Cerebellar nuclear complex (tissue), 1 donor: ENCODE measurements around the gene FADS1.

Experiments
- DNase-seq, 2 experiments: peaks; one replicate each; lab custom pipeline; 2025; lab: John Stamatoyannopoulos, UW

FADS1 gene

DNA sequence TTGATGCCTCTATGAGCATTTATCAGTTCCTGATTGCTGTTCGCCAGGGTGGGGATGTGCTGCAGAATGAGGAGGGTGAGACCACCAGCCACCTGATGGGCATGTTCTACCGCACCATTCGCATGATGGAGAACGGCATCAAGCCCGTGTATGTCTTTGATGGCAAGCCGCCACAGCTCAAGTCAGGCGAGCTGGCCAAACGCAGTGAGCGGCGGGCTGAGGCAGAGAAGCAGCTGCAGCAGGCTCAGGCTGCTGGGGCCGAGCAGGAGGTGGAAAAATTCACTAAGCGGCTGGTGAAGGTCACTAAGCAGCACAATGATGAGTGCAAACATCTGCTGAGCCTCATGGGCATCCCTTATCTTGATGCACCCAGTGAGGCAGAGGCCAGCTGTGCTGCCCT lies 21.3 kb downstream of the FADS1 start:
- no peak for DNase-seq

DNA sequence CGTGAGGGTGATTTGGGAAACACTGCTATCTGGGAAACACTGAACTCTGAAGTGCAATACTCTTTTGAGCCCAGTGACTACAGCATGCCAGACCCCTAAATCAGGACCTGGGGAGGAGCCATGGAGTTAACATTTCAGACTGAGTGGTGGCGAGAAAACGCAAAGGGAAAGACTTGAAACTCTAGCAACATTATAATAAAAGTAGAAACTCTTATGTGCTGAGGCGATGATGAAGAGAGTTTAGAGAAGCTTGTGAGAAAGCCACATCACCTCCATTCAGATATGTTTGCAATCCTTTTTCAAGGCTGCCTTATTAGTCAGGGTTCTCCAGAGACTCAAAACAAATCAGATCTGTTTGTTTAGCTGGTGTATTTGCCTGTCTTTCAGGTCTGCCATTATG lies 22.2 kb downstream of the FADS1 start:
- no peak for DNase-seq

DNA sequence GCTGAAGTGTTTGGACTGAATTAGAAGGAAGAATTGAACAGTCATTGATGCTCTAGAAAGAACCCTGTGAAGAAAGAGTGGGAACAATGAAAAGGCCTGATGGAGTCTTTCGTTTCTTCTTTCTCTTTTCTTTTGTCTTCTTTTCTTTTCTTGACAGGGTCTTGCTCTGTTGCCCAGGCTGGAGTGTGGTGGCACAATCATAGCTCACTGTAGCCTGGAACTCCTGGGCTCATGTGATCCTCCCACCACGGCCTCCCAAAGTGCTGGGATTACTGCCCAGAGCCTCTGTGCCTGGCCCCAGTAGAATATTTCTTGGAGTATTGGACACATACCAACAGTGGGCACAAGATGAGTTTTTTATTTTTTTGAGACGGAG lies 23.0 kb downstream of the FADS1 start:
- DNase-seq, result no peak

DNA sequence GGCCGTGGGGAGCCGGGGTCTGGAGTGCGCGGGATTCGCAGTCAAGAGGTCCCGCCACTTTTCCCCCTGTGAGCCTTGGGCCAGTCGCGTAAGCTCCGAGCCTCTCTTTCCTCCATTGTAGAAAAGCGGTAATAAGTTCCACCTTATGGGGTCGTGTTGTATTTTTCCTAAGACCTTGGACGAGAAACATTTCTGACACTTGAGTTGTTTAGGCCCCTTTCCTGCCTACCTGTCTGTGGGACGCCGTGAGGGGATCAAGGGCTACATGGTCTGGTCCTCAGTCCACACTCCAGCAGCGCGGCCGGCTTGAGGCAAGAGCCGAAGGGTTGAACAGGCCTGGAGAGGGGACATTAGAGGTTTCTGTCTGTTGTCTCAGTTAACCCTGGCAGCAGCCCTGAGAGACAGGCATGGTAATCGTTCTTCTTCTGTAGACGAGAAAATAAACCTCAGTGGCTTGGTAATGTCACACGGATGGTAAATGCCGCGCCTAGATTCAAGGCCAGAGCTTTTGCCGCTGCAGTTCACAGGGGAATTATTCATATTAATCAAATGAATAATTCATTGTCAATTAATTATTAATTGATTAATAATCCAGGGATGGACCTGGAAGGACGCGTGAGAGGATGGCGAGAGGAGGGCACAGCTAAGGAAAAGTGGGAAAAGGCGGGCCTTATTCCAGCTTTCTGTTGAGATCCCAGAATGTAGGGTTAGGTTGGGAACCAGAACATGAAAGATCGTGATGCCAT lies 23.5 kb downstream of the FADS1 start:
- DNase-seq, result no peak

DNA sequence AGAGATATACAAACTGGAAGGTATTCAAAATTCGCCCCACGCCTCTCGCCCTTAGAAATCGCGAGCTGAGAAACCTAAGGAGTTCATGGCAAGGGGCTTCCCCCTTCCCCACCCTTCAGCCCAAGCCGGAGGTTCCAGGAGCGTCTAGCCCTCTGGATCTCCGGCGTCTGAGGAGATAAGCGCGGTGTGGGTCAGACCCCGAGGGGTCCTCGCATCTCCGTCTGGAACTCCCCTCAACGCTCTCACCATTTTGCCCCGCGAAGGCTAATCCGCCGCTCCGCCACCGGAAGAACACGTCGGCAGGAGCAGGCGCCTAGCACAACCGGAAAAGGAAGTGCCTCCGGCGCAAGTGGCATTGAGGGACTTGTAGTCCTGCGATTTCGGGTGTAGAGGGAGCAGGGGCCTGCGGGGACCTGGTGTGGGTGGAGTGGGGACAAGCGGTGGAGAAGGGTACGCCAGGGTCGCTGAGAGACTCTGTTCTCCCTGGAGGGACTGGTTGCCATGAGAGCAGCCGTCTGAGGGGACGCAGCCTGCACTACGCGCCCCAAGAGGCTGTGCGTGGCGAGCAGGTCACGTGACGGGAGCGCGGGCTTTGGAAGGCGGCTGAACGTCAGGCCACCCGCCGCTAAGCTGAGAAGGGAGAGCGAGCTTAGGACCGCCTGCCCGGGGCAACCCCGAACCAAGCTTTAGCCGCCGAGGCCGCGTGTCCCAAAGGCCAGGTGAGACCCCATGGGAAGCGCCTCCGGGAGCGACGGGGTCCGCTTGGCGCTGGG lies 24.3 kb downstream of the FADS1 start, which contains the start of the genes FEN1 and TMEM258:
Gene FEN1 (plus strand): TSS at position 602 of the 773 bp plus-strand sequence. CDS start 2,451 bp downstream, outside the sequence.
Gene TMEM258 (minus strand): TSS at position 290 of the 773 bp plus-strand sequence. CDS start 41 bp downstream, at position 249.
- peak; percentile 28 to 88 for DNase-seq

DNA sequence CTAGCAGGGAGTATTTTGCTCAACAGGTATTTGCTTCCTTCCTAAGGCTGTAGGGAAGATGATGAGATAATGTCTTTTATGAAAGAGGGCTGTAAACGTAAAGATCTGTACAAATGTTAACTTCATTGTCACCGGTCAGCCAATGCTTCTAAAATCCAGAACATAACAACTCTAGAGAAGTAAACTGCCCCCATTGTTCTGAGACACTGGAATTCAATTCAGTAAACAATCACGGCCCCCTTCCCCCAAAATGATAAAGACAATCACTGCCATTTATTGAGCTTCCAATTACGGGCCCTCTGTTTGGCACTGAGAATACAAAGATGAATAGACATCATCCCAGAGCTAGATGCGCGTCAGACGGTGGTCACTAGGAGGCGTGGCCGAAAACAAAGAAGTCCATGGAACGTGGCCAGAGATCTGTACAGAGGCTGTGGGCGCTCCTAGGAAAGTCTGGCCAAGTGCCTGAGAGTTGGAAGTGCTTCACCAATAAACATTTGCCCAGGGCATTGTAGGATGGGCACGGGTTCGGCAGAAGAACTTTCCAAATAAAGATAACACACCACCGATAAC lies 25.0 kb downstream of the FADS1 start:
- DNase-seq, result no peak

DNA sequence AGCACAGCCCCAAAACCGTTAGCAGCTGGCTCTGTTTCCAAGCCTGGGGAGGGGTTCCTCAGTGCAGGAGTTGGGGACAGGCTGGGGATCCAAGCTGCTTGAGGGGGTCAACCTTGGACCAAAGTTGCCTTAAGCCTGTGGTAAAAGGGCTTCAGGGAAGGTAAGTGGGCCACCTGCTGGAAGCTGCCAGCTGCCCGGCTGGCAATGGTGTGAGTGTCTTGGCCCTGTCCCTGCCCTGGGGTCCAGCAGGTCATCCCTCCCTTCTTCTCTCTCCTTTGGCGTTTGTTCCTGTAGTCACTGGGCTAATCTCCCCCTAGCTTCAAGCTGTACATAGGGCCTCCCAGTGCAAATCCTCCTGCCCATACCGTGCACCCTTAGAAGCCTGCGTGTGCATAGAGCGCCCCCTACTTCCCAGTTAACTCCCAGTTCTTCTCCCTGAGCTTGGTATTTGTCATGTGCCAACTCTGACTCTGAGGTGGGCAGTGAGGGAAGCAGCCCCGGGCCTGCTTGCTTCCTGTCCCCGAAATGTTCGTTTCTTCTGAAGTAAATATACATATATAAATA lies 28.8 kb downstream of the FADS1 start:
- no peak for DNase-seq

DNA sequence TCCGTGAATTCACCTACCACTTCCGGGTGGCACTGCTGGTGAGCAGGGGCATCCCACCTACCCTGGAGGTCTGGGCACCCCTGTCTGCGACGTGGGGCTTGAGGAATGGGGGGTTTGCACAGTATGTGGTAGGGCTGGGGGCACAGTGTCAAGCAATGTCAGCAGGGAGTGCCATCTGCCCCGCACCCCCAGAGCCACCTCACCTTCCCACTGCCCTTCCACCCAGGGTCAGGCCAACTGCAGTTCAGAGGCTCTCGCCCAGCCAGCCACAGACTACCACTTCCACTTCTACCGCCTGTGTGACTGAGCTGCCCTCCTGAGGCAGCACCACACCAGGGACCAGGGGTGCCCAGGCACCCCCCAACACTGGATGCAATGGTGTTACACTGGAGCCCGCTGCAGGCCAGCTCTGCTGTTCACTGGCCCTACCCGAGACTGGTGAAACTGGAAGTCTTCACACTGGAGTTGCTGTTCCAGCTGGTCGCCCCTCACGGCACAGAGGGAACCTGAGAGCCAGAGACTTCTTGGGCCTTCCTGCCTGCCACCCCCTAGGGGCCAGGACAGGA lies 30.9 kb downstream of the FADS1 start:
- no peak for DNase-seq

DNA sequence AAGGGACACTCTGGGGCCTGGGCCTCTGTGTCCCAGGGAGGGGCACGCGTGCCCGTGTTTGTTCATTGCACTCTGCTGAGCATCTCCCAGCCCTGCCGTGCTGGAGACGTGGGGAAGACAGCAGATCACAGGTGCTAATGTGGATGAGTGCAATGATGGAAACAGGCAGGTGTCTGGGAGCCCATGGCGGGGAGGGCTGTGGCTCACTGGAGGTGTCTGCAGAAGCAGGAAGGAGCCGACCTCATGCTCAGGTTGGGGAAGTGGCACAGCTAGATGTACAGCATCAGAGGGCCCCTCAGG lies 32.3 kb downstream of the FADS1 start:
- no peak for DNase-seq

DNA sequence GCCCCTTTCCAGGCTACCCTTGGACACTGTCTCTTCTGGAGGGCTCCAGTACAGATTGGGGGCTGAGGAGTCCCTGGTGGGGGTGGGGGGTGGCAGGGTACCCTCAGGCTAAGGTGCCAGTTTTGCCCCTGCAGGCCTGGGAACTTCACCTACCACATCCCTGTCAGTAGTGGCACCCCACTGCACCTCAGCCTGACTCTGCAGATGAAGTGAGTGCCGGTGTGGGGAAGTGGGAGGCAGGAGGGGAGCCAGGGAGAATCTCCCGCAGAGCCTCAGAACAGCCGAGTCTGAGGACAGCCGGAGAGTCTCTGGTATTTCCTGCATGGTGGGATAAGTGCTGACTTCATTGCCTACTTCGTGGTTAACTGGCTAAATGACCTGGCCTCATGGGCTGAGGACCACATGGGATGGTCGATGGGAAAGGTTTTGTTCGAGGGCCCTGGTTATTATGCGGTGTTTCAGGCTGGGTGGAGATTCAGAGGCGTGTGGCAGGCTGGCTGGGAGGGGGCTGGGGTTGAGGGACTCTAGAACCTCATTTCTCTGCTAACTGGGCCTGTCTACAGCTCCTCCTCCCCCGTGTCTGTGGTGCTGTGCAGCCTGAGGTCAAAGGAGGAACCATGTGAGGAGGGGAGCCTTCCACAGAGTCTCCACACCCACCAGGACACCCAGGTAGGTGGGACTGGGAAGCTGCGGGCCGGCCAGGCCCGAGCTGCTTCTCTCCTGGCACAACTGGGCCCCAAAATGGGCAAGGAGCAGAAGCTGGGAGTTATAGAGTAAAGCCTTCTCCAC lies 32.9 kb downstream of the FADS1 start:
- no peak for DNase-seq

DNA sequence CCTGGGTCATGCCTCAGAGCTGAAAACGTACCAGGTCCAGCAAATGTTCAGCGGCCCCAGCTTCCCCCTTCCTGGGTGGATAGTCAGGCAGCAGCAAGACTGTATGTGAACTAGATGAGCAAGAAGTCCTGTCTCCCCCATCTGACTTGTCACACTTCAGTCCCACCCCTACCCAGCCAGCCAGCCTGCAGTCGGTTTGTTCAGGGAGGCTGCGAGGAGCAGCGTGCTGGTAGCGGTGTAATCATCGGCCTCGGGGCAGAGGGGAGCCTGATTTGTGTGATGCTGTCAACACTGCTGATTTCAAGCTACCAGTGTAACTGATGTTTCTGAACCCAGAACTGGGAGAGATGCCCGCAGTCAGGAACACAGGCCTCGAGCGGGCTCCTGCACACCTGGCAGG lies 34.0 kb downstream of the FADS1 start:
- DNase-seq, result no peak

DNA sequence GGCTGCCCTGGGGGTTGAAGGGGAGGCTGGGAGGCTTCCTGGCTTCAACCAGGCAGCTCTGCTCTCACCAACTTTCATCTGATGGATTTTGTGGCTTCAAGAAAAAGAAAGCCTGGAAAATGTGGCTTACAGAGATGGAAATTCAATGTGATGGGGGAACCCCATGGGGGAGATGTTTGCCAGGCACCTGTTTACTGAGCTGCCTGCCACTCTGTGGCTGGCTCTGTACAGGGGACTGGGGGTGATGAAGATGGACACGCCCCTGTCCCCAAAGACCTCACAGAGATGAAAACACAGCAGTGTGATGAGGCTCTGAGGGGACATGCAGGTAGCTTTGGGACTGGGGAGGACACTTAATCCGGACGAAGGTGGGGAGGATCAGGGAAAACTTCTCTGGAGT lies 34.5 kb downstream of the FADS1 start:
- DNase-seq, result no peak

DNA sequence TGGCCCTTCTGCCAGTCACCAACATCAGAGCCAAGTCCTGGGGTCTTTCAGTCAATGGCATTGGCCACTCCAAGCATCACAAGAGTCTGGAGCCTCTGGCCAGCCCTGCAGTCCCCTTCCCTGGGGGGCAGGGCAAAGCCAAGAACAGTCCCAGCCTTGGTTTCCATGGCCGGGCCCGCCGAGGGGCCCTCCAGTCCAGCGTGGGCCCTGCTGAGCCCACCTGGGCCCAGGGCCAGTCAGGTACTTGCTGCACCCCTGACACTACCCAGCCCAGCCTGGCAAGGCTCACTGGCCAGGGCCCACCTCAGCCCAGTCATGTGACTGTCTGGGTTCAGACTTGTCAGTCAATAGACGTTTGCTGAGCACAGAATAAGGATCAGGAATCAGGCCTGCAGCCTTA lies 35.2 kb downstream of the FADS1 start:
- DNase-seq, result no peak

DNA sequence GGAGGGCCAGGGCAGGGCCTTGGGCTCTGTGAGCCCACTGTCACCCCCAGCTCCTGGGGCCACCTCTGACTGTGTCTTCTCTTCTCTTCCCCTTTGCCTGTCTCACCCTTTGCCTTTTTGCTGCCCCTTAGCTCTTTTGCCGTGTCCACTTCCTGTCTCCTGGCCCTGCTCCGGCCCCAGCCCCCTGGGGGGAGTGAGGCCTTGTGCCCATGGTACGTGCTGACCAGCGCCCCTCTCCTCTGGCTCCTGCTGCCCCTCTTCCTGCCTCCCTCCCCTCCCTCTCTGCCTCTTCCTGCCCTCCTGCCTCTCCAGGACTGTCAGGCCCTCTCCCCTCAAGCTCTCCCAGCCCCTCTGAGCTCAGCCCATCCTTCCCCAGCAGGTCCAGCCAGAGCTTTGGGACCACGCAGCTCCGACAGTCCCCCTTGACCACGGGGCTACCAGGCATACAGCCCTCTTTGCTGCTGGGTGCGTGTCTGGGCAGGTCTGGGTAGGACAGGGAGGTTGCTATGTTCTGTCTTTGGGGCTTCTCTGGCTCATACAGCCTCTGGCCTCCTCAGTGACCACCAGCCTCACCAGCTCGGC lies 36.1 kb downstream of the FADS1 start:
- DNase-seq, result no peak

DNA sequence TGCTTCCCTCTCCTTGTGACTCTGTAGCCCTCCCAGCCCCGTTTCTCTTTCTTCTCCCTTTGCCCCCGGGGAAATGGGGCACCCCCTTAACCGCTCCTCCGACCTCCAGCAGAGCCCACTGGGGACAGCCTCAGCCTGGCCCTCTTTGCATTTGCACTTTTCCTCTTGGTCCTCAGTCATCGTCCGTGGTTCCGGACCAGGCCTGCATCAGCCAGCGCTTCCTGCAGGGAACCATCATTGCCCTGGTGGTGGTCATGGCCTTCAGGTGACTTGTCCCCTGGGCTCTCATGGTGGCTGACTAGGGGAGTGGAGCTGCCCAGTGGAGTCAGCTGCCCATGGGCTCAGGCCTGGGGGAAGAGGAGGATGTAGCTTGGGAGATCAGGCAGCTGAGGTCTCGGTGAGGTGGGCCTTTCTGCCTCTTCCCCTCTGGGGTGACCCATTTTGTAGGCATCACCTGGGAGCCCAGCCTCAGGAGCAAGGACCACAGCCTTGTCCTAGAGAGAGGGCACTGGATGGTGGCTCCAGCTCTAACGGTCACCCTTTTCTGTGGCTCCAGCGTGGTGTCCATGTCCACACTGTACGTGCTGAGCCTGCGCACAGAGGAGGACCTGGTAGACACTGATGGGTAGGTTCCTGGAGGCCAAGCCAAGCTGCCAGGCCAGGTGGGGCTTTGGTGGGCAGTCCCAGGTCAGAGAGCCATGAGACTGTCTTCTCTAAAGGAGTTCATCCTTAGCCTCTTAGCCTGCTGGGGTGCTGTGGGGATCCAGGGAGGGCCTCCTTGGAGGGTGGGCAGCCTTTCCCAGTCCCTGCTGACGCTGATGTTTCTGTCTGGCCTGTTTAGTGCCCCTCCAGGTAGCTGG lies 36.9 kb downstream of the FADS1 start:
- DNase-seq, result no peak

DNA sequence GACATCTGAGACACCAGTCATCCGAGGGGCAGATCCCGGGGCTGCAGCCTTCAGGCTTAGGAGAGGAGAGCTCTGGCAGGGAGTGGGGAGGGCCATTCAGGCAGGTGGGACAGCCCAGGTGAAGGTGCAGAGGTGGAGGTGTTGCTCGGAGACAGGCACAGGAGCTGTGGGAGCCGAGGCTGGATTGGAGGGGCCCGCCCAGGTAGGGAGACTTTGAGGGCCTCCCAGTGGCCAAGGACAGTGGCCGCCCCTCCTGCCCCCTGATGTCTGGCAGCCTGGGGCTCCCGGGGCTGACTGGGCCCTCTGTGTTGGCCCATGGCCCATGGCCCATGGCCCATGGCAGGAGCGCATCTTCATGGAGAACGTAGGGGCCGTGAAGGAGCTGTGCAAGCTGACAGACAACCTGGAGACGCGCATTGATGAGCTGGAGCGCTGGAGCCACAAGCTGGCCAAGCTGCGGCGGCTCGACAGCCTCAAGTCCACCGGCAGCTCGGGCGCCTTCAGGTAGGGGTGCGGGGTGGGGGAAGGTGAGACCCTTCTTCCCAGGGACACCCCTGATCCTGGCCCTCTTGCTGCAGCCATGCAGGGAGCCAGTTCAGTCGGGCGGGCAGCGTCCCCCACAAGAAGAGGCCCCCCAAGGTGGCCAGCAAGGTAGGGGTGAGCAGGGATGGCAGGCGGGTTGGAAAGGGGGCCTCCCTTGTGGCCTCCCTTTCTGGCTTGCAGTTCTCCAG lies 37.7 kb downstream of the FADS1 start:
- no peak for DNase-seq

DNA sequence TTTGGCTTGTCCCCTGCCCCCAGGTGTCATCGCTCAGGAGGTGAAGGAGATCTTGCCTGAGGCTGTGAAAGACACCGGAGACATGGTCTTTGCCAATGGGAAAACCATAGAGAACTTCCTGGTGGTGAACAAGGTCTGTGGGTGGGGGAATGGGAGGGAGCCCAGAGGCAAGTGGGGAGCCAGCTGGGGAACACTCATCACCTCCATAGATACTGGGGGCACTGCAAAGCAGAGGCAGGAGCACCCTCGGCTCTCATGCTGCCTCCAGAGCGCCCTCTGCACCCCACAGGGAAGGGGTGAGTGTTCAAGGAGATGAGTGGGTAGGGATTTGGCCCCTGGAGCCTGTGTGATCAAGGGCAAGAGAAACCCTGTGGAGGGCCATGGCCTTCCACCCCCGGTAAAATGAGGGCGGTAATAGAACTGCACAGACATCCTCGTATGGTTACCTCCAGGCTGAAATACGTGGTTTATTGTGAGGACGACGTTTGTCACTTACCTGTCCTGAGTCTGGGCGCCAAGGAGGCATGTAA lies 38.4 kb downstream of the FADS1 start:
- no peak for DNase-seq

DNA sequence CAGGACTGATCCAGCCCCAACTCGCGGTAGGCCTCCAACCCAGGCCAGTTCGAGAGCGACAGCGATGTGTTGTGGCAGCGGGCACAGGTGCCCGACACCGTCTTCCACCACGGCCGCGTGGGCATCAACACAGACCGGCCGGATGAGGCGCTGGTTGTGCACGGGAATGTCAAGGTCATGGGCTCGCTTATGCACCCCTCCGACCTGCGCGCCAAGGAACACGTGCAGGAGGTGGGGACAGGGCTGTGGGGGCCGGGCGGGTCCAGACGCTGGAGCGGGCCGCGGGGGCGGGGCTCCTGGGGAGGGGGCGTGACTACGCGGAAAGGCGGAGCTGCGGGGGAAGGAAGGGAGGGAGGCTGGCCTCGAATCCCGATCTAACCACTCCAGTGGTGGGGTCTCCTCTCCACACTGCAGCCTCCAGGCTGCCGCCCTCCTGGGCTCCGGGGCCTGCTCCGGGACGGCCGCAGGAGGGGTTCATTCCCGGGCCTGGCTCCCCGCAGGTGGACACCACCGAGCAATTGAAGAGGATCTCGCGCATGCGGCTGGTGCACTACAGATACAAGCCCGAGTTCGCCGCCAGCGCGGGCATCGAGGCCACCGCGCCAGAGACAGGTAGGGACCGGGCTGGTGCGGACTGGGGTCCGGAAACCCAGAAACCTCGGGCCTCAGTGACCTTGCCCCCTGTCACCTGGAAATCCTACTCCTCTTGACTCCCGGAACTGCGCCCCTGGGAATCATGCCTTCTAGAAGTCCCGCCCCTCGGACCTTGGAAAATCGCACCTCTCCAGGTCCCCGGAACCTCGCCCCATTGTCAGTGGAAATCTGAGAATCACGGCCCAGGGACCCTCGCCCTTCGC lies 39.3 kb downstream of the FADS1 start:
- peak in 1 of 2 experiments; percentile 1 for DNase-seq
